A549 treated with DMSO at 1 μM for 4 hours (cell line): Measurements from ENCODE around the gene PLCB2. TPM values are rescaled to one million over a fixed set of nuclear protein-coding genes. Genes with fewer than 3 reads are reported as not detected.

Experiments used
- total RNA-seq: library from RNA; stranded (reverse); fragments of 200-300 nt; extraction: Qiagen RNA extraction; gene quantifications from 5 replicates; pipeline ENCODE4 v1.2.3, GENCODE V29; 2022; ENCODE audit warnings: low read depth

PLCB2 gene, protein sequence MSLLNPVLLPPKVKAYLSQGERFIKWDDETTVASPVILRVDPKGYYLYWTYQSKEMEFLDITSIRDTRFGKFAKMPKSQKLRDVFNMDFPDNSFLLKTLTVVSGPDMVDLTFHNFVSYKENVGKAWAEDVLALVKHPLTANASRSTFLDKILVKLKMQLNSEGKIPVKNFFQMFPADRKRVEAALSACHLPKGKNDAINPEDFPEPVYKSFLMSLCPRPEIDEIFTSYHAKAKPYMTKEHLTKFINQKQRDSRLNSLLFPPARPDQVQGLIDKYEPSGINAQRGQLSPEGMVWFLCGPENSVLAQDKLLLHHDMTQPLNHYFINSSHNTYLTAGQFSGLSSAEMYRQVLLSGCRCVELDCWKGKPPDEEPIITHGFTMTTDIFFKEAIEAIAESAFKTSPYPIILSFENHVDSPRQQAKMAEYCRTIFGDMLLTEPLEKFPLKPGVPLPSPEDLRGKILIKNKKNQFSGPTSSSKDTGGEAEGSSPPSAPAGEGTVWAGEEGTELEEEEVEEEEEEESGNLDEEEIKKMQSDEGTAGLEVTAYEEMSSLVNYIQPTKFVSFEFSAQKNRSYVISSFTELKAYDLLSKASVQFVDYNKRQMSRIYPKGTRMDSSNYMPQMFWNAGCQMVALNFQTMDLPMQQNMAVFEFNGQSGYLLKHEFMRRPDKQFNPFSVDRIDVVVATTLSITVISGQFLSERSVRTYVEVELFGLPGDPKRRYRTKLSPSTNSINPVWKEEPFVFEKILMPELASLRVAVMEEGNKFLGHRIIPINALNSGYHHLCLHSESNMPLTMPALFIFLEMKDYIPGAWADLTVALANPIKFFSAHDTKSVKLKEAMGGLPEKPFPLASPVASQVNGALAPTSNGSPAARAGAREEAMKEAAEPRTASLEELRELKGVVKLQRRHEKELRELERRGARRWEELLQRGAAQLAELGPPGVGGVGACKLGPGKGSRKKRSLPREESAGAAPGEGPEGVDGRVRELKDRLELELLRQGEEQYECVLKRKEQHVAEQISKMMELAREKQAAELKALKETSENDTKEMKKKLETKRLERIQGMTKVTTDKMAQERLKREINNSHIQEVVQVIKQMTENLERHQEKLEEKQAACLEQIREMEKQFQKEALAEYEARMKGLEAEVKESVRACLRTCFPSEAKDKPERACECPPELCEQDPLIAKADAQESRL
- 0.39 to 1.3 TPM (median 0.79 TPM) in 5 replicates for total RNA-seq

DNA sequence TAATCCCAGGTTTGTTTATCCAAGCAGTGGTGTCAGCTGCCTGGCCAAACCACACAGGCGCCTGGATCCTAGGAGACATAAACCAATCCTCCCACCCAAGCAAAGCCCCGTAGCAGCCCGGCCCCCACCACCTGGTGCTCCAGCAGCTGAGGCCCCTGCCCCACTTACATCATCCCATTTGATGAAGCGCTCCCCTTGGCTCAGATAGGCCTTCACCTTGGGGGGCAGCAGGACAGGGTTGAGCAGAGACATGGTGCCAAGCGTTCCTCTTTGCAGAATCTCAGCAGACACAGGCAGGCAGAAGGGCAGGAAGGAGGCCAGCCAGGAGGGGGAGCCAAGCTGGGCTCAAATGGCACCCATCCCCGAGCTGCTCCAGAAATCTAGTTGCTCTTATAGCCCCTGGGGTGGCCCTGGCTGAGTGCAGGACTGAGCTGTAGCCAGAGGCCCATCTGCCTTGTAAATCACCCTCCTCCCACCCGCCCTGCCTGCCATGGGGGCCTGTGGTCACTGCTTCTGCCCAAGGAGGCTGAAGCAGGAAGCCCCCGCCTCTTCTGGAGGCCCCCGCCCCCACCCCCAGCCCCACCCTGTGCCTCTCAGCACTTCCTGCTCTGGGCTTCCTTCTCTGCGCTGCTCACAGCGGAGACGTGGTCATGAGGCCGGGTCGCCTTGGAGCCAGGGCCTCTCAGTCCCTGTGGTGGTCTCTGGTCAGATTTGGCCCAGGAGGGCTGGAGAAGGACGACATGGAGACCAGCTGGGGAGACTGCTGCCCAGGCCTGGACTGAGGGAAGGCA, at the start of gene PLCB2:
Gene PLCB2 (minus strand): TSS at position 515 of the 791 bp plus-strand sequence. CDS start 263 bp downstream, at position 252.

DNA sequence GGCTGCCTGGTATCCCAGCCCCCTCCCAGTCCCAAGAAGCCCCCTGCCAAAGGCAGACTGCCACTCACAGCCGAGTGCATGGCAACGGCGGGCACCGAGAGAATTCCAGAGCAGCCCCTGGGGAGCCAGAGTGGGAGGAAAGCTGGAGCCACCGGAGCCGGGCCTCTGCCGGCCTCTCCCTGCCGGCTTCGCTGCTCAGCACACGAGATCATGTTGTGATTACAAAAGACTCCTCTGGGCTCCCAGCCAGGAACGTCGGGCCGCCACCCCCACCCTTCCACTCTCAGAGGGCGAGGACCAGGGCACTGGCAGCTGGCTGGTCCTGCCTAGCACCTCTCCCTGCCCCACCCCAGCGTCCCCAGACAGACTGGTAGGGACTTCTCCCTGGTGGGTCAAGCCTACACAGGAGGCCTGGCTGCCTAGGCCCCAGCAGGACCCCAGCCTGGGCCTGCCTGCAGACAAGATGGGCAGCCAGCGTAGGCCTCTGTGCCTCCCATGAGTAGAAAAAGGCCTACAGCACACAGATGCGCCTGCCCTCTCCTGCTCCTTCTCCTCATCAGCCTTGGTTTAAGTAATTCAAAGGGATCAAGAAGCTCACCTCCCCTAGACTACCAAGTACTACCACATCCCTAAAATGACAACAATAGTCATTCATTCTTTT, 33.1 kb upstream of the PLCB2 start, which contains the start of gene CCDC9B:
Gene CCDC9B (minus strand): TSS at position 200 of the 661 bp plus-strand sequence. CDS start 120 bp downstream, at position 80.

DNA sequence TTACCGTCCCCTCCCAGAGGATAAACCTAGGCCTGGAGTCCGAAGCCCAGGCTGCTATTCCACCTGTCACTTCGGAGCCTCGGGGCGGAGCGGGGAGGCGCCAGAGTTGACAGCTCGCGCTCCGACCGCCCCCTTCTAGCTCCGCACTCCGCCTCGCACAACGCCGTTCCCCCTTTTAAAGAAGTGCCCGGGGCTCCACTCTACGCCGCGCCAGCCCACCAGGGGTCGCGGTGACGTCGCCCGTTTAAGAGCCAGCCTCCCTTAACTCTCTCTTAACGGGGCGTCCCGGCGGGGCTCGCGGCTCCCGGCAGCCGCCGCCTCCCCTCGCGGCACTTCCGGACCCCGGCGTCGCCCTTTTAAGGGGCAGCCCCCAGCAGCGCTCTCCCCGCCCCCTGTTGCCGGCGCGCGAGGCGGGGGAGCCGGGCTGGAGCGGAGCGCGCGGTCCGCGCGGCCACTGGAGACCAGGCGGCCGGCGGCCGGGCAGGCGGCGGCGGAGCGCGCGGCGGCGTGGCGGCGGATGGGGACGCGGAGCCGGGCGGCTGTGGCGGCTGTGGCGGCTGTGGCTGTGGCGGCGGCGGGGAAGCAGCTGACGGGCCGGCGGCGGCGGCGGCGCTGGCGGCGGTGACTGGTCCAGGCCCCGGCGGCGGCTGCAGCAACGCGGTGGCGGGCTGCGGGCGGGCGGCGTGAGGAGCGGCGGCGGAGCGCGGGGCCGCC, 15.7 kb upstream of the PLCB2 start, which contains the start of gene INAFM2:
Gene INAFM2 (plus strand): TSS at position 454 of the 714 bp plus-strand sequence. CDS start 364 bp downstream, outside the sequence.

DNA sequence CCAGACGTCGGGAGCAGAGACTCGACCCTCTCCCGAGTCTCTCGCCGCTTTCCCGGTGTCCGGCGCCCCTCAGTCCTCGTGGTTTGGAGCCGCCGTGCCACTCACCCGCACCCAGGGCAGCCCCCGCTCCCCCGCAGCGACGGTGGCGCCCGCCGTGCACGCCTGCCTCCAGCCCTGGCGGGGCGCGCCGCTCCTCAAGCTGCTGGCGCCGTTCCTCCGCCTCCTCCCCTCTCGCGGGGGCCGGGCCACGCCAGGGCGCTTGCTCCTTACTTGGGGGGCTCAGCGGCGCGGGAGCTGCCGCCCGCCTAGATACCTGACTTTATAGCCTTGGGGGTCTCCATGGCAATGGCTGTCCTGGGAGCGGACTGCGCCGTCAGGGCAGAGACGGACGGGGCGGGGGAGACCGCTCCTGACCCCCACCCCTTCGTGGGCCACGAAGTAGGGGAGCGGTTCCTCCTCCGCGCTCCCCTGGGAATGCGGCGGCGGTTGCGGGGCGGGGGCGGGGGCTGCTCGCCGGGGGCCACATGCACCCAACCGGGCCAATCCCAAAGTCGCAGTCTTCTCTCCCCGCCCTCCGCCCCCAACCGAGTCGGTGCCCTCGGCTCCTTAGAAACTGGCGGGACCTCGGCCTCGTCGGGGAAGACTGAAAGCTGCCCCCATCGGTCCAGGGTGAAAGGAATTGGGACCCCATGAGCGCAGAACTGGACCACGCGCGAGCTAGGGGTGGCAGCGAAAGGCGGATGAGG, 24.7 kb downstream of the PLCB2 start, which contains the start of gene ANKRD63:
Gene ANKRD63 (minus strand): TSS at position 196 of the 746 bp plus-strand sequence. CDS start 478 bp downstream, outside the sequence.

DNA sequence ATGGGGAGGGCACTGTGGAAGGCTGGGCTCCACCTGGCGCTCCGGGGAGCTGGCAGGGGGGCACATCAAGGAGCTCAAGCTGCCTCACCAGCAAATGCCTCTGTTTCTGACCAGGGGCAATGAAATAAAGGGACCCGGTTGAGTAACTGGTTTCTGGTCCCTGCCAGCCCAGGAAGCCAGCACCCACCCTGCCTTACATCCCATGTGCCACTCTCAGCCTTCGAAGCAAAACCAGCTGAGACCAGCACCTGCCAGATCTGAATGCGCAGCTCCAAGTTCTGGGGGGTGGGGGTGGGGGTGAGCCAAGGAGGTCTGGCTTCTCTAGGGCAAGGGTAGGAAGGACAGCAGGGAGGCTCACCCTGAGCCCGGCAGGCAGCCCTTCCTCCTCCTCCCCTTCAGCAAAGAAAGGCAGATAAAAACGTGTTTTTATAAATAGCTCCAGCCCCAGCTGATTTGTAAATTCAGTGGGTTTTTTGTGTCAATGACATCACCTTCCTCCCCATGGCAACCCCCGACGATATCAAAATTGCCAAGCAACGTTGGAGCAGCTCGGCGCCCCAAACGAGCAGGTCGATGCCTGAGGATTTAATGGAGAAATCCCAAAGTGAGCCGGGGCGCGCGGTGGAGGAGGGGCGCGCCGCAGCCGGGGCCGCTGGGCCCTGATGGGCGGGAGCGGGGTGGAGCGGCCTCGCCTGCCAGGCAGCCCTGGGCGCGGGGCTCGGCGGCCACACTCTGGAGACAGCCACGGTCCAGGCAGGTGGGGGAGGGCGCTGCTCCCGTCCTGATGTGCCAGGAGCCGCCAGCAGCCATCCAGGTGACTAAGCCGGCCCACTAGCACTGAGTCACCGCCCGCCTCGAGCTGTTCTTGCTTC, 69.0 kb downstream of the PLCB2 start, which contains the start of gene PAK6:
Gene PAK6 (plus strand): TSS at position 532 of the 872 bp plus-strand sequence. CDS start 25,723 bp downstream, outside the sequence.

Other genes with a start within 250 kb of the PLCB2 start
- 1.3 to 4.0 TPM (median 1.6 TPM) in 5 replicates for gene BMF, start 199.1 kb downstream of the PLCB2 start, total RNA-seq
- 27.7 to 33.5 TPM (median 33.0 TPM) in 5 replicates for gene BUB1B, start 146.9 kb downstream of the PLCB2 start, total RNA-seq
- 0.14 to 0.56 TPM (median 0.31 TPM) in 5 replicates for gene PAK6, start 68.9 kb downstream of the PLCB2 start, total RNA-seq
- gene ANKRD63, start 24.9 kb downstream of the PLCB2 start, total RNA-seq: 0.11 to 0.28 TPM (median 0.20 TPM) in 5 replicates
- 5.1 to 8.0 TPM (median 6.3 TPM) in 5 replicates for gene INAFM2, start 15.8 kb upstream of the PLCB2 start, total RNA-seq
- gene CCDC9B, start 33.0 kb upstream of the PLCB2 start, total RNA-seq: 17.2 to 20.4 TPM (median 18.0 TPM) in 5 replicates
- gene PHGR1, start 43.1 kb upstream of the PLCB2 start, total RNA-seq: not detected in 5 replicates
- gene DISP2, start 50.3 kb upstream of the PLCB2 start, total RNA-seq: 0.32 to 1.3 TPM (median 1.2 TPM) in 5 replicates
- 42.4 to 50.4 TPM (median 46.8 TPM) in 5 replicates for gene KNSTRN, start 74.8 kb upstream of the PLCB2 start, total RNA-seq
- gene IVD, start 97.9 kb upstream of the PLCB2 start, total RNA-seq: 12.0 to 15.3 TPM (median 14.2 TPM) in 5 replicates
- gene BAHD1, start 133.0 kb upstream of the PLCB2 start, total RNA-seq: 11.3 to 13.3 TPM (median 12.0 TPM) in 5 replicates
- 14.7 to 21.4 TPM (median 18.3 TPM) in 5 replicates for gene CHST14, start 163.0 kb upstream of the PLCB2 start, total RNA-seq